SK-N-SH (cell line): ENCODE results near the gene RPS28. TPM values are rescaled to one million over a fixed set of nuclear protein-coding genes. Genes with fewer than 3 reads are reported as not detected.

Source experiments
- CTCF ChIA-PET: fragments of 300-600, 350-600 bp; formaldehyde crosslinking; extraction: SDS; loops from one replicate; lab custom pipeline; 2021; lab: Yijun Ruan, JAX
- POLR2A ChIA-PET: fragments of 350-600 bp; sonication (Branson Sonifier 250); formaldehyde crosslinking; extraction: SDS; loops from one replicate; lab custom pipeline; 2020; ENCODE audit warnings: antibody characterized with exemption, inconsistent platforms; lab: Yijun Ruan, JAX
- DNase-seq: peaks from one replicate; pipeline ENCODE4 v3.0.0; 2012
- H2AFZ ChIP-seq: fragments of 200-600 bp; sonication (generic); 2 replicates; pipeline ENCODE4 v1.8.1; 2016; ENCODE audit warnings: antibody characterized with exemption, mild to moderate bottlenecking, low read depth
- H3F3A ChIP-seq: fragments of 200-600 bp; sonication (generic); replicated peaks from 2 replicates; pipeline ENCODE3; 2016; ENCODE audit warnings: antibody characterized with exemption, mild to moderate bottlenecking; ENCODE audit not compliant: insufficient read depth
- H3K27ac ChIP-seq, 2 experiments: fragments of 200-500 bp in 1 of 2; fragments of 200-600 bp in 1 of 2; sonication (Bioruptor generic) in 1 of 2; sonication (generic), shearing (Covaris generic) in 1 of 2; 2 replicates each; pipeline versions ENCODE4 v1.5.1 to v1.6.1; 2014 to 2016; ENCODE audit warnings: low read depth in 2 of 2, inconsistent platforms in 1 of 2, low read length in 1 of 2, mild to moderate bottlenecking in 1 of 2, mixed read lengths in 1 of 2
- H3K27me3 ChIP-seq: fragments of 200-600 bp; sonication (generic), shearing (Covaris generic); 2 replicates; pipeline ENCODE4 v1.6.1; 2016; ENCODE audit warnings: mixed run types; ENCODE audit not compliant: insufficient read depth
- H3K36me3 ChIP-seq, 2 experiments: fragments of 200-500 bp in 1 of 2; fragments of 200-600 bp in 1 of 2; sonication (Bioruptor generic) in 1 of 2; sonication (generic) in 1 of 2; replicated peaks in 1 of 2; 2 replicates each; pipeline versions ENCODE3 to v1.5.1; 2014 to 2016; ENCODE audit warnings: low read length in 1 of 2, mild to moderate bottlenecking in 1 of 2; ENCODE audit not compliant: insufficient read depth in 2 of 2, control insufficient read depth in 1 of 2
- H3K4me1 ChIP-seq, 2 experiments: fragments of 200-500 bp in 1 of 2; fragments of 200-600 bp in 1 of 2; sonication (Bioruptor generic) in 1 of 2; sonication (generic), shearing (Covaris generic) in 1 of 2; 2 replicates each; pipeline versions ENCODE4 v1.5.1 to v1.6.1; 2014 to 2016; ENCODE audit warnings: low read depth in 1 of 2, low read length in 1 of 2, mixed run types in 1 of 2; ENCODE audit not compliant: insufficient read depth in 2 of 2, control insufficient read depth in 1 of 2
- H3K4me2 ChIP-seq: fragments of 200-600 bp; sonication (generic), shearing (Covaris generic); 2 replicates; pipeline ENCODE4 v1.6.1; 2017; ENCODE audit warnings: mixed run types
- H3K4me3 ChIP-seq, 2 experiments: fragments of 200-500 bp in 1 of 2; fragments of 200-600 bp in 1 of 2; sonication (Bioruptor generic) in 1 of 2; sonication (generic), shearing (Covaris generic) in 1 of 2; 2 replicates each; pipeline versions ENCODE4 v1.5.1 to v1.8.1; 2014 to 2016; ENCODE audit warnings: low read depth in 2 of 2, inconsistent platforms in 1 of 2, low read length in 1 of 2, mild to moderate bottlenecking in 1 of 2, mixed read lengths in 1 of 2, moderate library complexity in 1 of 2
- H3K79me2 ChIP-seq: fragments of 200-600 bp; sonication (generic); 2 replicates; pipeline ENCODE4 v1.8.1; 2017; ENCODE audit warnings: mild to moderate bottlenecking; ENCODE audit not compliant: insufficient read depth
- H3K9ac ChIP-seq: fragments of 200-600 bp; sonication (generic); 2 replicates; pipeline ENCODE4 v1.6.1; 2017; ENCODE audit warnings: mixed run types
- H3K9me2 ChIP-seq: fragments of 200-600 bp; sonication (generic); 2 replicates; pipeline ENCODE4 v1.6.1; 2017; ENCODE audit warnings: mixed run types
- H3K9me3 ChIP-seq: fragments of 200-600 bp; sonication (generic); 2 replicates; pipeline ENCODE4 v1.6.1; 2017; ENCODE audit warnings: mixed run types, mild to moderate bottlenecking, moderate library complexity
- H4K20me1 ChIP-seq: fragments of 200-600 bp; sonication (generic); 2 replicates; pipeline ENCODE4 v1.6.1; 2017; ENCODE audit warnings: mild to moderate bottlenecking, mixed run types; ENCODE audit not compliant: insufficient read depth
- CHD2 ChIP-seq: fragments of 150-350 bp; IDR thresholded peaks from 2 replicates; pipeline ENCODE4 v1.6.1; 2018; ENCODE audit warnings: low read length; ENCODE audit not compliant: partially characterized antibody
- CTCF ChIP-seq: fragments of 200-600 bp; sonication (generic); IDR thresholded peaks from 2 replicates; pipeline ENCODE4 v1.6.1; 2017; ENCODE audit warnings: antibody characterized with exemption, mild to moderate bottlenecking, moderate library complexity
- ELF1 ChIP-seq: IDR thresholded peaks from 2 replicates; pipeline ENCODE4 v1.4.0; 2012
- EP300 ChIP-seq, 2 experiments: IDR thresholded peaks; 2 replicates each; pipeline versions ENCODE4 v1.4.0 to v1.6.1; 2012; ENCODE audit warnings: borderline replicate concordance in 1 of 2, low read depth in 1 of 2, low read length in 1 of 2
- FOXM1 ChIP-seq: IDR thresholded peaks from 2 replicates; pipeline ENCODE4 v1.4.0; 2012; ENCODE audit warnings: low read depth, mild to moderate bottlenecking
- GABPA ChIP-seq: IDR thresholded peaks from 2 replicates; pipeline ENCODE4 v1.4.0; 2012; ENCODE audit warnings: low read depth, mild to moderate bottlenecking
- GATA2 ChIP-seq: sonication (generic); formaldehyde crosslinking; IDR thresholded peaks from 2 replicates; pipeline ENCODE4 v1.5.0; 2020; ENCODE audit warnings: mild to moderate bottlenecking, missing genetic modification reagents
- IRF3 ChIP-seq: fragments of 150-350 bp; IDR thresholded peaks from 2 replicates; pipeline ENCODE4 v1.6.1; 2016; ENCODE audit warnings: mild to moderate bottlenecking, low read depth, low read length
- MAX ChIP-seq: IDR thresholded peaks from 2 replicates; pipeline ENCODE4 v1.4.0; 2012; ENCODE audit warnings: low read depth
- MEF2A ChIP-seq: IDR thresholded peaks from 2 replicates; pipeline ENCODE4 v1.4.0; 2012; ENCODE audit warnings: low read depth, borderline replicate concordance
- NRF1 ChIP-seq: IDR thresholded peaks from 2 replicates; pipeline ENCODE4 v1.6.1; 2012; ENCODE audit warnings: low read depth, mild to moderate bottlenecking, low read length
- PBX3 ChIP-seq: IDR thresholded peaks from 2 replicates; pipeline ENCODE4; 2012
- POLR2AphosphoS5 ChIP-seq: IDR thresholded peaks from 2 replicates; pipeline ENCODE4 v1.6.1; 2012; ENCODE audit warnings: low read depth, low read length
- RAD21 ChIP-seq: IDR thresholded peaks from 2 replicates; pipeline ENCODE4 v1.6.1; 2012; ENCODE audit warnings: mild to moderate bottlenecking, low read length
- RCOR1 ChIP-seq: fragments of 150-350 bp; IDR thresholded peaks from 2 replicates; pipeline ENCODE4 v1.6.1; 2017; ENCODE audit warnings: antibody characterized with exemption, low read length
- REST ChIP-seq: IDR thresholded peaks from 2 replicates; pipeline ENCODE4 v1.6.1; 2012; ENCODE audit warnings: mild to moderate bottlenecking, low read depth, low read length, moderate library complexity
- SIN3A ChIP-seq: IDR thresholded peaks from 2 replicates; pipeline ENCODE4 v1.6.1; 2012; ENCODE audit warnings: low read depth, mild to moderate bottlenecking, low read length, moderate library complexity, borderline replicate concordance
- SMC3 ChIP-seq: IDR thresholded peaks from 2 replicates; pipeline ENCODE4 v1.6.1; 2012; ENCODE audit warnings: low read depth, low read length, improper control_type of control experiment
- TEAD4 ChIP-seq: IDR thresholded peaks from 2 replicates; pipeline ENCODE4 v1.4.0; 2012; ENCODE audit warnings: mild to moderate bottlenecking, borderline replicate concordance; ENCODE audit not compliant: insufficient read depth
- USF1 ChIP-seq: IDR thresholded peaks from 2 replicates; pipeline ENCODE4 v1.4.0; 2012; ENCODE audit warnings: low read depth, borderline replicate concordance
- ZBTB33 ChIP-seq: IDR thresholded peaks from 2 replicates; pipeline ENCODE4 v1.4.0; 2012; ENCODE audit warnings: low read depth, borderline replicate concordance
- WGBS: methylation state at CpG from one replicate; pipeline ENCODE4 v1.1.6; 2017; ENCODE audit warnings: low lambda C conversion rate; 5-methylcytosine and 5-hydroxymethylcytosine counted together
- polyA plus RNA-seq, 3 experiments: library from polyadenylated mRNA; depleted of rRNA; stranded (reverse); fragments of >200 nt; gene quantifications; 2 replicates each; pipeline ENCODE4 v1.2.3, GENCODE V29; 2012

RPS28 gene
- polyA plus RNA-seq, 1 of the 3 experiments (the other 2 are of a cell fraction): 601 TPM

- peaks cover 0 to 7% of the 10 kb centered on the region in 2 experiments for H3K36me3 ChIP-seq
- no peaks in the 10 kb centered on the region for H3K9me3 ChIP-seq
- H3K9ac ChIP-seq: no peak overlapping the region
- H3K4me2 ChIP-seq: peak overlapping the region; percentile 97
- peak overlapping the region; percentile 29 to 81 for H3K27ac ChIP-seq
- peak; percentile 95 for DNase-seq
- no peaks in the 10 kb centered on the region for H3K27me3 ChIP-seq
- H3K79me2 ChIP-seq: peaks cover 9% of the 10 kb centered on the region; the same call in 1 of the 2 replicates
- no peak overlapping the region for H2AFZ ChIP-seq
- WGBS: 24% methylated on average over 23 of the region's 23 CpGs
- H3K4me1 ChIP-seq: peaks cover 24 to 30% of the 10 kb centered on the region in 2 experiments; a peak in 3 of 4 replicates
- CTCF ChIA-PET: interaction anchor here (0.7 to 5.0 kb wide), 5 partner anchors 13 to 213 kb away, joined by 3 to 51 read pairs (median 3); no protein-coding TSS in a partner anchor
- no peaks in the 10 kb centered on the region for H4K20me1 ChIP-seq
- H3F3A ChIP-seq: peaks cover 17% of the 10 kb centered on the region
- H3K9me2 ChIP-seq: no peaks in the 10 kb centered on the region
- peak overlapping the region; percentile 0 to 53; a peak in 3 of 4 replicates for H3K4me3 ChIP-seq
- POLR2A ChIA-PET: no interaction called here
- TF ChIP-seq GABPA (0 out of 2 replicates have a peak, but pooled peaks have one; percentile 35), ELF1 (peak; percentile 71), CHD2 (peak; percentile 64), TEAD4 (peak; percentile 84), RCOR1 (peak; percentile 66), SIN3A (peak; percentile 73; the same call in 1 of the 2 replicates), EP300 (IDR thresholded peaks at IDR 0.05; ENCODE audit: borderline replicate concordance in 1 of 2, low read depth in 1 of 2, low read length in 1 of 2) (peak; percentile 79; a peak in 3 of 4 replicates), NRF1 (no peak), POLR2AphosphoS5 (peak; percentile 83), PBX3 (peak; percentile 73), SMC3 (peak; percentile 23; the same call in 1 of the 2 replicates), RAD21 (no peak; the same call in none of the 2 replicates), CTCF (no peak), USF1 (no peak), MEF2A (no peak), GATA2 (CRISPR knock-in tag) (no peak), FOXM1 (no peak), ZBTB33 (peak; percentile 70; the same call in 1 of the 2 replicates), MAX (peak; percentile 24; the same call in 1 of the 2 replicates), REST (peak; percentile 66; the same call in 1 of the 2 replicates), IRF3 (no peak)
Measured at GRCh38 chr19:8367327-8368001, 46.2 kb downstream of the RPS28 start.
